Uterus (tissue), 2 donors: ENCODE measurements around the gene GBP2.

ENCODE experiments used
- CTCF ChIP-seq, 4 experiments: fragments of 200-600 bp in 2 of 4; fragments of 450-650 bp in 2 of 4; sonication (generic) in 2 of 4; IDR thresholded peaks; one replicate each; pipeline ENCODE4 v1.5.1; 2016 to 2019; ENCODE audit warnings: antibody characterized with exemption in 4 of 4, mild to moderate bottlenecking in 2 of 4, moderate library complexity in 1 of 4
- POLR2A ChIP-seq, 2 donors: fragments of 450-650 bp; IDR thresholded peaks; one replicate each; pipeline ENCODE4 v1.6.1; 2016; ENCODE audit warnings: antibody characterized with exemption in 2 of 2, mild to moderate bottlenecking in 1 of 2, moderate library complexity in 1 of 2

GRCh38 chr1:89130716-89131115 lies 4.8 kb upstream of the GBP2 start:
- TF ChIP-seq CTCF (IDR thresholded peaks at IDR 0.05): no peak
- TF ChIP-seq POLR2A (IDR thresholded peaks at IDR 0.05): no peak
